KG1 (cell line): ENCODE data around the gene PNISR.
"Not testable (repeated sequence)": the region's sequence is repeated elsewhere in the genome, so short reads cannot be mapped to it uniquely, and the experiment has no call there.

Experiments used
- DNase-seq: peaks from one replicate; lab custom pipeline; 2025; lab: John Stamatoyannopoulos, UW

Gene PNISR

GRCh38 chr6:99424761-99425646 is at the start of gene PNISR:
Gene PNISR, minus strand, starts transcription at chr6:99425308. Its CDS starts 10,649 bp downstream, at chr6:99414659.
- peak; percentile 94 for DNase-seq

GRCh38 chr6:99473730-99474129 is 48.6 kb upstream of the PNISR start:
- DNase-seq, result no peak

DNA sequence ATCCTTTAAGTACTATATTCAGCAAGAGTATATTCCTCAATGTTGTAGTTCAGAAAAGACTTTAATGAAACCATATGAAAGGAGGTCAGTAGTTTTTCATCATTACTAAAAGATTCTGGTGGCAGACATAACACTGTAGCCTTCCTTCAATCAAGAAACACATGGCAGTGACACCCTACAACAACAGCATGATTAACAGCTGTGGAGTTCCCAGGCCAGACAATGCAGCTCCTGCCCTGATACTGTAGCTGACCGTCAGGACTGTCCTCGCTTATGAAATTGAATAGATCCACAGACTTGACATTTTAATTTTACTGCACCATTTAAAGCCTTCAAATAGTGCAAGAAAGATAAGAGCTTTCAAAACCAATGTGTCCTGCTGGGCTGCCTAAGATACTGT is 46.5 kb upstream of the PNISR start:
- no peak for DNase-seq

GRCh38 chr6:99467509-99468106 is 42.5 kb upstream of the PNISR start:
- DNase-seq, result no peak

GRCh38 chr6:99459133-99459532 is 34.0 kb upstream of the PNISR start:
- not testable (repeated sequence) for DNase-seq

DNA sequence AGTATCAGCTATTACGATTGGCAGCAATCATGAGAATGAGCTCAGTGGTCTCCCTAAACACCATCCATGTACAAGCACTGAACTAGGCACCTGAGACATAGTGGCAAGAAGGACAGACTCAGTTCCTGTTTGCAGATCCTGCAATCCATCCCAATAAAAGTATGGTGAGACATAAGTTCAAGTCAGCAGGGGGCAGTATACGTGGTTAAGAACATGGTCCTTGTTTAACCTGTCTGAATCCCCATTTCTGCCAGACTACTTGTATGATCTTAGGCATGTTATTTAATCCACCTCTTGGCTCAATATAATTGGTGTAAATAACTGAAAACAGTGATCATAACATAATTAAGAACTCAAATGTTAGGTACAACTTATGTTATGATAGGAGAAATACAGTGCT is 33.2 kb upstream of the PNISR start:
- peak; percentile 20 for DNase-seq

DNA sequence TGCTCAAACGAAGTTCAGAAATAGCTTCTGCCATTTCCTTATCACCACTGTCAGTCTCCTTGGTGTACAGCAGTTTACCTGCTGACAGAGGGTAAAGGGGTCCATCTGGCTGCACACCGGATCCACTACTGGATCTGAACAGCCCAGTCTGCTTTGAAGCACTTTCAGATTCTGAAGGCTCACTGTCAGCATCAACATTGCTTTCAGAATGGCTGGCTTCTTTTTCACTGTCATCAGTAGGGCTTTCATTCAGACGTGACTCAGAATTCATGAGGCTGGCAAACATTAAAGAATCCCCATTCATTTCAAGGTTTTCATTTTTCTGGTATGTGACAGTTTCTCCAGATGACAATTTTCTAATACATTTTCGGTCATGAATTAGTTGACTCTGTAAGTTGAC is 21.0 kb upstream of the PNISR start:
- DNase-seq, result no peak

GRCh38 chr6:99434702-99435530 is 9.8 kb upstream of the PNISR start:
- no peak for DNase-seq

DNA sequence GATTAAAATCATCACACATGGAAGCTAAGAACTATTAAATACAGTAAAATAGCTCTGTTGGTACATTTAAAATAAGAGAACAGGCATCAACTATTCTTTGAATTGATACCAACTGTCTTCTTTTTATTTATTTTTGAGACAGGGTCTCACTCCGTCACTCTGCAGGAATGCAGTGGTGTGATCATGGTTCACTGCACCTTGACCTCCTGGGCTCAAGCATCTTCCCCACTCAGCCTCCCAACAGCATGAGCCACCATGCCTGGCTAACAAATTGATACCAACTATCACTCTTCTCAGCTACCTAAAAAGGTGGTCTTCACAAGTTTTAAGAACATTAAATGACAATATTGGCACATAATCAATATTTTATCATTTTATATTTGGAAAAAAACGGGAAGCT is 7.8 kb upstream of the PNISR start:
- no peak for DNase-seq

- no peak for DNase-seq
These were observed 6.8 kb upstream of the PNISR start for GRCh38 chr6:99431901-99432300.

DNA sequence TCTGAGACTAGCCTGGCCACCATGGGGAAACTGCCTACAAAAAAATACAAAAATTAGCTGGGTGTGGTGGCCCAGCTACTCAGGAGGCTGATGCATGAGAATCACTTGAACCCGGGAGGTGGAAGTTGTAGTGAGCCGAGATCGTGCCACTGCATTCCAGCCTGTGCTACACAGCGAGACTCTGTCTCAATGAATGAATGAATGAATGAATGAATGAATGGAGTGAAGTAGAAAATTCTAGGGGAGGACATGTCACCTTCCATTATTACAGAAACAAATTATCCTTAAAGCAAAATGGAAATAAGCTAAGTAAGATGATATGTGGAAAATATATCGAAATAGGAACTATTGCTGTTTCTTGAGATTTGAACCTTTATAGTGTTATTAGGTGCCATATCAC is 2.9 kb upstream of the PNISR start:
- DNase-seq, result no peak

- no peak for DNase-seq
These were observed 1.3 kb upstream of the PNISR start for GRCh38 chr6:99426451-99426757.

DNA sequence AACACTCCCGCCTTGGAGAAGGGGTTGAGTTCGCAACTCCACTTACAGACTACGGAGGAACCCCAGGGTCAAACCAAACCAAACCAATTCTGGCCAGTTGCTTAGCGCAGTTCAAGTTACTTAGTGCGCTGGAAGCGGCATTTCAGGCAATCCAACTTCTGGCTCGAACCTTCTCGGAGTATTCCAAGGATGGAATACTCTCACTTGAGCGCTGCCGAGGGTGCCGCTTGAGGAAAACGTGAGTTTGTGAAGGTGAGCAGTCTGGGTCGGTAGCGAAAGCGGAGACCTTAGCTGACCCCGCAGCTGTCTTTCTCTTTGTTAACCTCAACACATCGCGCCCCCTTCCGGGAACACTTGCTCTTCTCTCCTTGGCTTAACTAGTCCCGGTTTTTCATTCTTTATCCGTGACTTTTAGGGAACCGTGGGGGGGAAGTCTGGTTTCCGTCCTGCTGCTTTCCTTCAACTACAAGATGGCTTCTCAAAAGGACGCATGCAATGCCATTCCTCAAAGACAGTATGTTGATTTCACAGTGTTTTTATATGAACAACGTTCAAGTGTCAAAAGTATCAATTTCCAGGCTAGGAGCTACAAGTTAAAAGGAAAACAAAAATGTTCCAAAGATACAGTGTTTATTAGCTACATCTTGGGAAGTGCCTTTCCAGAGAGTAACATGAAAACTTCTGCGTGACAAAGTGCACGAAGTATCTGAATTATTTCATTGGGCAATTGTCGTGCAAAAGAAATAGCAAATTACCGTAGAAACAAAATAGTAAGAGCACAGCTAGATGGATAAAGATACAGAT is 741 bp upstream of the PNISR start:
- DNase-seq, result peak; percentile 94

GRCh38 chr6:99424022-99424421 is 1.1 kb downstream of the PNISR start:
- DNase-seq, result no peak

GRCh38 chr6:99422912-99423311 is 2.2 kb downstream of the PNISR start:
- no peak for DNase-seq

- DNase-seq, result no peak
These were observed 8.0 kb downstream of the PNISR start for GRCh38 chr6:99416892-99417767.

GRCh38 chr6:99416226-99416625 is 8.9 kb downstream of the PNISR start:
- no peak for DNase-seq

GRCh38 chr6:99415446-99415845 is 9.7 kb downstream of the PNISR start:
- DNase-seq, result no peak

DNA sequence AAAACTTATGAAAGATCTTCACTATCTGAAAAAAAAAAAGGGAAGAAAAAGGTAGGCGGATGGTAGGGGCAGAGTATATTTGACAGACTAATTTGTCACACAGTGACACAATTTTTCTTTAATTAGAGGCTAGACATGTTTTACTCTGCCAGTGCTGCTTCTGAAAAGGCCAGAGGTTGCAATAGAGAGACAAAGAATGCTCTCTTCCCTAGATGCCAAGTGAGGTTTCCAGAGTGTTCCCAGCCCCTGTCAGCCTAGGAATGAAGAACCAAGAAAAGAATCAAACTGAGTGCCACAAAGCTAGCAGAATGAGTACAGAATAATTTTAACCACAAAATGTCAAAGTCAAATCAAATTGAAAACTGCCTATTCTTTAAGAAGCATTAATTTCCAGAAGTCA is 13.0 kb downstream of the PNISR start:
- no peak for DNase-seq

DNA sequence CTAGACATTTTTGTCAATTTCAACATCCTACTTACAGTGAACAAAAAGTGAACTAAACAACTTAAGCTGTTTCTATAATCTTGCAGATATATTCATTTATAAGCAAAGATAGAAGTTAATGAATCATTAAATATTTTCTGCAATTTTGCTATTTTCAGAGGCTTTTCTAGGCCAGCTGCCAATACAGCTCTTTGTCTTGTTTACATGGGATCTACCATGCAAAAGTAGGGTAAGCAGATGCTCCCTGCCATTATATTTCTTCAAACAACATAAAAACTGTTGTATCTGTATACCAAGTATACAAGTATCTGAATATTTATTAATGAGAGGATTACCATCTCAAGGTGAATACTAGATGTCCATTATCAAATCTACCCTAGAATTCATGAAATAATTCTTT is 15.4 kb downstream of the PNISR start:
- no peak for DNase-seq

DNA sequence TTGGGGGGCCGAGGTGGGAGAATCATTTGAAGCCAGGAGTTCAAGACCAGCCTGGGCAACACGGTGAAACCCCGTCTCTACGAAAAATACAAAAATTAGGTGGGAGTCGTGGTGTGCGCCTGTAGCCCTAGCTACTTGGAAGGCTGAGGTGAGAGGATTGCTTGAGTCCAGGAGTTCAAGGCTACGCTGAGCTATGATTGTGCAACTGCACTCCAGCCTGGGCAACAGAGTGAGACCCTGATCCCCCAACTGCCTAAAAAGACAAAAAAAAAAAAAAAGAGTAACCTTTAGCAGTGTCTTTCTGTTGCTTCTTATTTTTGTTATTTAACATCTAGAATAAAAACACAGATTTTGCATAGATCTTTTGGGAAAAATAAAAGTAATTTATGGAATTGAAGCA is 18.0 kb downstream of the PNISR start:
- DNase-seq, result no peak
